Measurements from ENCODE around the gene SPTAN1.
"Not testable (repeated sequence)": the region's sequence is repeated elsewhere in the genome, so short reads cannot be mapped to it uniquely, and the experiment has no call there.

Gene SPTAN1

GRCh38 chr9:128552153-128552743 is at the start of gene SPTAN1:
Gene SPTAN1, plus strand, starts transcription at chr9:128552587. Its CDS starts 14,154 bp downstream, at chr9:128566741.
- DNase-seq (ENCODE audit: low read depth) = peak; percentile 92

GRCh38 chr9:128503415-128503825 is 49.0 kb upstream of the SPTAN1 start:
- DNase-seq (ENCODE audit: low read depth) = not testable (repeated sequence)

GRCh38 chr9:128503870-128504269 is 48.5 kb upstream of the SPTAN1 start:
- no peak for DNase-seq (ENCODE audit: low read depth)

GRCh38 chr9:128504485-128505413 is 47.6 kb upstream of the SPTAN1 start, which contains the start of gene GLE1:
Gene GLE1, plus strand, starts transcription at chr9:128504719. Its CDS starts 87 bp downstream, at chr9:128504806.
- DNase-seq (ENCODE audit: low read depth) = peak; percentile 96

GRCh38 chr9:128505414-128505765 is 47.0 kb upstream of the SPTAN1 start:
- DNase-seq (ENCODE audit: low read depth) = no peak

GRCh38 chr9:128505906-128506305 is 46.5 kb upstream of the SPTAN1 start:
- not testable (repeated sequence) for DNase-seq (ENCODE audit: low read depth)

- no peak for DNase-seq (ENCODE audit: low read depth)
Measured at GRCh38 chr9:128512820-128513219, 39.6 kb upstream of the SPTAN1 start.

- no peak for DNase-seq (ENCODE audit: low read depth)
Measured at GRCh38 chr9:128521956-128522355, 30.4 kb upstream of the SPTAN1 start.

GRCh38 chr9:128523199-128523925 is 29.0 kb upstream of the SPTAN1 start:
- no peak for DNase-seq (ENCODE audit: low read depth)

GRCh38 chr9:128526720-128527119 is 25.7 kb upstream of the SPTAN1 start:
- DNase-seq (ENCODE audit: low read depth) = no peak

- no peak for DNase-seq (ENCODE audit: low read depth)
Measured at GRCh38 chr9:128528445-128529160, 23.8 kb upstream of the SPTAN1 start.

GRCh38 chr9:128529191-128529590 is 23.2 kb upstream of the SPTAN1 start:
- DNase-seq (ENCODE audit: low read depth) = no peak

- DNase-seq (ENCODE audit: low read depth) = no peak
Measured at GRCh38 chr9:128532581-128532980, 19.8 kb upstream of the SPTAN1 start.

- DNase-seq (ENCODE audit: low read depth) = no peak
Measured at GRCh38 chr9:128540634-128541360, 11.6 kb upstream of the SPTAN1 start.

- DNase-seq (ENCODE audit: low read depth) = no peak
Measured at GRCh38 chr9:128546504-128546903, 5.9 kb upstream of the SPTAN1 start.

- no peak for DNase-seq (ENCODE audit: low read depth)
Measured at GRCh38 chr9:128548876-128549275, 3.5 kb upstream of the SPTAN1 start.

- peak; percentile 36 for DNase-seq (ENCODE audit: low read depth)
Measured at GRCh38 chr9:128550226-128550625, 2.2 kb upstream of the SPTAN1 start.

GRCh38 chr9:128550770-128551656 is 1.4 kb upstream of the SPTAN1 start:
- no peak for DNase-seq (ENCODE audit: low read depth)

- DNase-seq (ENCODE audit: low read depth) = no peak
Measured at GRCh38 chr9:128551657-128552152, 682 bp upstream of the SPTAN1 start.

Data from activated gamma-delta T cell treated with anti-CD3 and anti-CD28 coated beads, Interleukin-2, amount 50 U/mL, for 16 hours (primary cell).